Colonic mucosa (tissue), 4 donors: ENCODE data around the gene CEP63. TPM values are rescaled to one million over a fixed set of nuclear protein-coding genes. Genes with fewer than 3 reads are reported as not detected.

Experiments
- DNase-seq: peaks from one replicate; pipeline ENCODE4 v3.0.0-alpha.2; 2020
- H3K27ac ChIP-seq: fragments of 200-600 bp; one replicate; pipeline ENCODE4 v1.8.0; 2021
- H3K27me3 ChIP-seq: fragments of 200-600 bp; one replicate; pipeline ENCODE4 v1.8.0; 2021
- H3K36me3 ChIP-seq: fragments of 200-600 bp; one replicate; pipeline ENCODE4 v1.8.0; 2021
- H3K4me1 ChIP-seq: fragments of 200-600 bp; one replicate; pipeline ENCODE4 v1.8.0; 2021; ENCODE audit warnings: mild to moderate bottlenecking
- H3K4me3 ChIP-seq: fragments of 200-600 bp; one replicate; pipeline ENCODE4 v1.8.0; 2021
- H3K9ac ChIP-seq, 2 donors: one replicate each; pipeline ENCODE4 v1.7.0; 2013; ENCODE audit warnings: control low read depth in 2 of 2, low read depth in 2 of 2, low read length in 2 of 2
- H3K9me3 ChIP-seq: fragments of 200-600 bp; one replicate; pipeline ENCODE4 v1.8.0; 2021
- CTCF ChIP-seq: fragments of 200-600 bp; IDR thresholded peaks from one replicate; pipeline ENCODE4 v1.8.0; 2022; ENCODE audit warnings: antibody characterized with exemption, mild to moderate bottlenecking
- intact Hi-C: fragments of 100-400 bp; cut with DNase I; formaldehyde crosslinking; loops from one replicate; pipeline ENCODE4 v1.14.1; 2022
- total RNA-seq, 2 donors: library from RNA; stranded (reverse); fragmentation: NEBNext Ultra II Directional in 1 of 2; extraction: Animal tissue kit (Norgen Biotek cat#: 25700) in 1 of 2; gene quantifications; one replicate each; pipeline ENCODE4 v1.2.1, GENCODE V29; 2021
- donor health status: healthy.
- donor health status: DM: no; HTN: no; CAD: no.
- donor health status: DM: no; HTN: no; CAD: no.

The CEP63 gene
- total RNA-seq, 2 donors from 2014 or later = 16.9 to 19.6 TPM

- Histone ChIP-seq H3K4me3 (no peak overlapping the region), H3K27me3 (no peaks in the 10 kb centered on the region), H3K9me3 (no peaks in the 10 kb centered on the region), H3K4me1 (peaks cover 6% of the 10 kb centered on the region), H3K9ac (no peak overlapping the region), H3K27ac (peak overlapping the region; percentile 2), H3K36me3 (peaks cover 4% of the 10 kb centered on the region)
- DNase-seq = no peak
- TF ChIP-seq CTCF = no peak
- intact Hi-C loops = no loop called here
These were observed 2.5 kb upstream of the CEP63 start for GRCh38 chr3:134483195-134483900.

- peak overlapping the region; percentile 88 for H3K27ac ChIP-seq
- H3K9me3 ChIP-seq = no peaks in the 10 kb centered on the region
- peaks cover 6% of the 10 kb centered on the region for H3K4me1 ChIP-seq
- H3K4me3 ChIP-seq = peak overlapping the region; percentile 68
- TF ChIP-seq CTCF = no peak
- H3K9ac ChIP-seq = peak overlapping the region; percentile 73 to 93
- H3K36me3 ChIP-seq = no peaks in the 10 kb centered on the region
- peak; percentile 93 for DNase-seq
- intact Hi-C loops = no loop called here
- no peaks in the 10 kb centered on the region for H3K27me3 ChIP-seq
These were observed 661 bp upstream of the CEP63 start for GRCh38 chr3:134485075-134485717.

DNA sequence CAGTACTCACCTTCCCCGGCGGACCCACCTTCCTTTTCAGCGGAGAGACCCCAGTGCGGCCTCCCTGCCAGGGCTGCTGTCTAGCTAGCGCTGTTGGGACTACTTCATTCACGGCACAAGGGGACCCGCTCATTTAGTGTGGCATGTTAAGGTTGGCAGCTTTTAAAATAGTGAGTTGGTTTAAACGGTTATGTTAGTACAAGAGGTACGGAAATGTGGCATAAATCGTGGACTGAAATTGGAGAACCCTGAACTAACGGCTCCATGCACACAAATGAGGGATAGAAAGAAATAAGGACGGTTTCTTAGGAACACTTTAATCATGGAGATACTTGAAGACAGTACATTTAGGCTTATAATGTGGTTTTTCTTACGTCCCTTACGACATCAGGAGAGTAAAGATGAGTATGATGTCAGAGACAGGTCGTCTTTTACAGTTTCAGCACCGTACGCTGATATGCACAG lies 752 bp downstream of the CEP63 start:
- no peaks in the 10 kb centered on the region for H3K9me3 ChIP-seq
- no peak for TF ChIP-seq CTCF
- no peaks in the 10 kb centered on the region for H3K36me3 ChIP-seq
- H3K27ac ChIP-seq = peak overlapping the region; percentile 88
- H3K9ac ChIP-seq = peak overlapping the region; percentile 82 to 93
- peak overlapping the region; percentile 68 for H3K4me3 ChIP-seq
- H3K27me3 ChIP-seq = no peaks in the 10 kb centered on the region
- DNase-seq = no peak
- H3K4me1 ChIP-seq = peaks cover 6% of the 10 kb centered on the region
- intact Hi-C loops = no loop called here

DNA sequence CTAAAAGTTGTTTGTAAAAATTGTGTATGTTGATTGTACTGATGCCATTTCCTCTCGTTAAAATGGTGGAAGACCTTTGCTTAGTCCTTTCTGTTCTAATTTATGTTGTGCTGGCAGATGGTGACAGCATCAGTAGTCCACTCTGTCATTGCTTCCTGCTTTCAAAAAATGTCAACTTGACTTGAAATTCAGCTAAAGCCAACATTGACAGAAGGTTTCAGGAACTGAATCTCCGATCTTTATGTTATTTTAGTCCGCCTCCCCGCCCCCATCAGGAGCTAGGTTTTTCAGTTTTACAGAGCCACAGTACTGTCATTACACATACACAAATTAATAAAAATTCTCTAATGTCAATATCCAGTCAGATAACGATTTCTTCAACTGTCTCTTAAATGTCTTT lies 1.5 kb downstream of the CEP63 start:
- Histone ChIP-seq H3K27me3 (no peaks in the 10 kb centered on the region), H3K9ac (peak overlapping the region in 1 of 2 donors; percentile 93), H3K4me3 (no peak overlapping the region), H3K27ac (no peak overlapping the region), H3K4me1 (peaks cover 6% of the 10 kb centered on the region), H3K36me3 (no peaks in the 10 kb centered on the region), H3K9me3 (no peaks in the 10 kb centered on the region)
- no peak for DNase-seq
- intact Hi-C loops = no loop called here
- no peak for TF ChIP-seq CTCF

DNA sequence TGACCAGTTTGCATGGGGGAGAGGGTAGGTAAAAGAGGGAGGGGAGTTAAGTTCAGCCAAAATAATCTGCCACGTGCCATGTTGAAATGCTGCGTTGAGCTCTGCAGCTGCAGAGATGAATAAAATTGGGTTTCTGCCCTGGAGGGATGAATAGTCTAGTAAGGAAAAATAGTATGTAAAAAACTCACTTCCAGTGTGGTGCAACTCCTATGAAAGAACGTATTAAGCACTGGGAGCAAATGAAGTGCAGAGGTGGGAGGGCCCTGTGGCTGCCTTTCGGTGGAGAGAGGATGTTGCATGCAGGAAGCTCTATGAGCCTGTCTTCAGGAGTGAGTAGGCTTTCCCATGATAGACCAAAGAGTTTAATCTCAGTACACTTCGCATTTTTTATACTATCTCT lies 8.6 kb downstream of the CEP63 start:
- intact Hi-C loops = no loop called here
- Histone ChIP-seq H3K9ac (no peak overlapping the region), H3K4me3 (no peak overlapping the region), H3K9me3 (no peaks in the 10 kb centered on the region), H3K4me1 (no peaks in the 10 kb centered on the region), H3K36me3 (no peaks in the 10 kb centered on the region), H3K27me3 (no peaks in the 10 kb centered on the region), H3K27ac (no peak overlapping the region)
- TF ChIP-seq CTCF = no peak
- no peak for DNase-seq
